K562 (cell line): ENCODE results near the gene KISS1R. TPM values are rescaled to one million over a fixed set of nuclear protein-coding genes. Genes with fewer than 3 reads are reported as not detected.
A peak's percentile ranks its signal among the peaks of the same experiment; 100 is the strongest.

Source experiments
- BCOR ChIP-seq: fragments of 450-650 bp; IDR thresholded peaks from 2 replicates; pipeline ENCODE4 v1.6.1; 2016
- BRF1 ChIP-seq: IDR thresholded peaks from 3 replicates; pipeline ENCODE4 v1.6.1; 2011; ENCODE audit warnings: borderline replicate concordance, mild to moderate bottlenecking; ENCODE audit not compliant: insufficient read length; ENCODE audit errors: extremely low read depth
- CCNT2 ChIP-seq: IDR thresholded peaks from 2 replicates; pipeline ENCODE4 v1.6.1; 2011; ENCODE audit warnings: borderline replicate concordance, low read depth, mild to moderate bottlenecking, moderate library complexity, mixed read lengths, low read length; ENCODE audit not compliant: insufficient read length; ENCODE audit errors: extremely low read depth
- PHF8 ChIP-seq: fragments of 200-600 bp; sonication (generic); IDR thresholded peaks from 2 replicates; pipeline ENCODE4 v1.6.1; 2012; ENCODE audit warnings: mixed run types, mild to moderate bottlenecking, inconsistent platforms, low read length, moderate library complexity, borderline replicate concordance
- PURB ChIP-seq: sonication (generic); formaldehyde crosslinking; IDR thresholded peaks from 2 replicates; pipeline ENCODE4 v1.9.0; 2021; ENCODE audit warnings: low read depth, mild to moderate bottlenecking, missing genetic modification reagents
- RBM15 ChIP-seq: fragments of 200-400 bp; formaldehyde crosslinking; IDR thresholded peaks from 2 replicates; pipeline ENCODE4 v1.6.1; 2018; ENCODE audit warnings: mild to moderate bottlenecking, low read length, moderate library complexity; ENCODE audit not compliant: insufficient read depth
- SRSF7 ChIP-seq: fragments of 200-400 bp; formaldehyde crosslinking; optimal IDR thresholded peaks from 2 replicates; pipeline ENCODE3; 2017; ENCODE audit warnings: mild to moderate bottlenecking, low read depth, low read length
- TBP ChIP-seq: optimal IDR thresholded peaks from 2 replicates; pipeline ENCODE3; 2011; ENCODE audit warnings: low read depth, low read length, improper control_type of control experiment
- TFE3 ChIP-seq: fragments of 450-650 bp; formaldehyde crosslinking; IDR thresholded peaks from 2 replicates; pipeline ENCODE4 v1.4.0; 2020; ENCODE audit warnings: mild to moderate bottlenecking, mixed read lengths
- ZNF134 ChIP-seq: fragments of 250-450 bp; sonication (Bioruptor Pico); conservative IDR thresholded peaks from 2 replicates; pipeline ENCODE4 v1.4.0; 2020
- ZNF384 ChIP-seq: IDR thresholded peaks from 2 replicates; pipeline ENCODE4 v1.6.1; 2012; ENCODE audit warnings: low read depth, low read length, improper control_type of control experiment
- ZNF408 ChIP-seq: fragments of 250-450 bp; sonication (Bioruptor Pico); IDR thresholded peaks from 2 replicates; pipeline ENCODE4 v1.4.0; 2020; ENCODE audit warnings: low read depth, mild to moderate bottlenecking, moderate library complexity
- polyA plus RNA-seq, 8 experiments: library from polyadenylated mRNA; depleted of rRNA in 4 of 8; stranded (reverse) in 5 of 8; unstranded in 3 of 8; fragments of >200 nt; fragmentation: Nextera tagmentation in 2 of 8; fragmentation: Illumina TruSeq in 1 of 8; extraction: Ambion mirVana in 2 of 8; extraction: Trizol in 1 of 8; gene quantifications; 2 replicates each; pipeline versions ENCODE4 v1.2.1 to v1.2.3, GENCODE V29; 2011 to 2014; ENCODE audit warnings: inconsistent platforms in 1 of 8, missing spikeins in 1 of 8
- total RNA-seq, 7 experiments: library from RNA; depleted of rRNA in 6 of 7; stranded (reverse); fragments of >200 nt in 6 of 7; fragmentation: Illumina TruSeq in 2 of 7; extraction: Trizol in 2 of 7; gene quantifications; 2 replicates each; pipeline versions ENCODE4 v1.2.1 to v1.2.3, GENCODE V29; 2011 to 2021; ENCODE audit warnings: low replicate concordance in 1 of 7
- TF ChIP-seq, protein P1 (sequence below): fragments of 450-650 bp; IDR thresholded peaks from 2 replicates; pipeline ENCODE4 v1.6.1; 2017; ENCODE audit warnings: antibody characterized with exemption
- TF ChIP-seq, protein P2 (sequence below), 2 experiments: fragments of 450-650 bp in 1 of 2; sonication (generic) in 1 of 2; formaldehyde crosslinking in 1 of 2; IDR thresholded peaks; 2 replicates each; pipeline versions ENCODE4 v1.7.1 to v1.9.0; 2016 to 2022; ENCODE audit warnings: inconsistent platforms in 1 of 2, mild to moderate bottlenecking in 1 of 2, missing genetic modification reagents in 1 of 2

The KISS1R gene
- total and polyA plus RNA-seq, 9 of the 15 experiments (the other 6 are each of a cell fraction or from before 2014, with no cell fraction given) = 0.37 to 39.4 (median 2.0) TPM

DNA sequence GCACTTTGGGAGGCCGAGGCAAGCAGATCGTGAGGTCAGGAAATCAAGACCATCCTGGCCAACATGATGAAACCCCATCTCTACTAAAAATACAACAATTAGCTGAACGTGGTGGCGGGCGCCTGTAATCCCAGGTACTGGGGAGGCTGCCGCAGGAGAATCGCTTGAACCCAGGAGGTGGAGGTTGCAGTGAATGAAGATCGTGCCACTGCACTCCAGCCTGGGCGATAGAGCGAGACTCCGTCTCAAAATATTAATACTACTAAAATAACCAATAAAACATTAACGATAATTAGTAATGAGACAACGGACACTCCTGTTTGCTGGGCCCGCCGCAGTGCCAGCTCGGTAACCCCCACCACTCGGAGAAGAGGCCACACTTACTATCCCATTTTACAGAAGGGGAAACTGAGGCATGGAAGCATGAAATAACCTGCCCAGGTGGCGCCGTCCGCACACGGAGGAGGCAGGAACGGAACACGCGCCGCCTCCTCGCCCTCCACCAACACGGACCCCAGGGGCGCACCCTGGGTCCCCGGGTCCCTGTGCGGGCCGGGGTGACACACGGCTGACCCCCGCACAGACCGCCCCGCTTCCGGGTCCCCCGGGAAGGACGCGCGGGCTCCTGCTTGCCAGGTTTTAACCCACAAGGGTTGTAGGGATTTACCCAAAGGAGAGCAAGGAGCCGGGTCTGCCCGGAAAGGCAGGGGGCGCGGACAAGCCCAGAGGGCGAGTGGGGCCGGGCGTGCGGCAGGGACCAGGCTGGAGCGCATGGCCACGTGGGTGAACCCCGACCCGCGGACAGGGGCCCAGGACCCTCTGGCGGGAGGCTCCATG lies 5.7 kb upstream of the KISS1R start (continued):
- TF ChIP-seq ZNF408 (CRISPR knock-in tag) (no peak), TBP (no peak), RBM15 (no peak), CCNT2 (no peak), SRSF7 (no peak), BCOR (peak; percentile 95), ZNF134 (CRISPR knock-in tag) (no peak), TFE3 (CRISPR knock-in tag) (no peak), ZNF384 (no peak), PURB (CRISPR knock-in tag) (no peak), PHF8 (no peak; the same call in 1 of the 2 replicates), BRF1 (no peak)
- TF ChIP-seq, protein P1, sequence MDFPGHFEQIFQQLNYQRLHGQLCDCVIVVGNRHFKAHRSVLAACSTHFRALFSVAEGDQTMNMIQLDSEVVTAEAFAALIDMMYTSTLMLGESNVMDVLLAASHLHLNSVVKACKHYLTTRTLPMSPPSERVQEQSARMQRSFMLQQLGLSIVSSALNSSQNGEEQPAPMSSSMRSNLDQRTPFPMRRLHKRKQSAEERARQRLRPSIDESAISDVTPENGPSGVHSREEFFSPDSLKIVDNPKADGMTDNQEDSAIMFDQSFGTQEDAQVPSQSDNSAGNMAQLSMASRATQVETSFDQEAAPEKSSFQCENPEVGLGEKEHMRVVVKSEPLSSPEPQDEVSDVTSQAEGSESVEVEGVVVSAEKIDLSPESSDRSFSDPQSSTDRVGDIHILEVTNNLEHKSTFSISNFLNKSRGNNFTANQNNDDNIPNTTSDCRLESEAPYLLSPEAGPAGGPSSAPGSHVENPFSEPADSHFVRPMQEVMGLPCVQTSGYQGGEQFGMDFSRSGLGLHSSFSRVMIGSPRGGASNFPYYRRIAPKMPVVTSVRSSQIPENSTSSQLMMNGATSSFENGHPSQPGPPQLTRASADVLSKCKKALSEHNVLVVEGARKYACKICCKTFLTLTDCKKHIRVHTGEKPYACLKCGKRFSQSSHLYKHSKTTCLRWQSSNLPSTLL = no peak
- TF ChIP-seq, protein P2, sequence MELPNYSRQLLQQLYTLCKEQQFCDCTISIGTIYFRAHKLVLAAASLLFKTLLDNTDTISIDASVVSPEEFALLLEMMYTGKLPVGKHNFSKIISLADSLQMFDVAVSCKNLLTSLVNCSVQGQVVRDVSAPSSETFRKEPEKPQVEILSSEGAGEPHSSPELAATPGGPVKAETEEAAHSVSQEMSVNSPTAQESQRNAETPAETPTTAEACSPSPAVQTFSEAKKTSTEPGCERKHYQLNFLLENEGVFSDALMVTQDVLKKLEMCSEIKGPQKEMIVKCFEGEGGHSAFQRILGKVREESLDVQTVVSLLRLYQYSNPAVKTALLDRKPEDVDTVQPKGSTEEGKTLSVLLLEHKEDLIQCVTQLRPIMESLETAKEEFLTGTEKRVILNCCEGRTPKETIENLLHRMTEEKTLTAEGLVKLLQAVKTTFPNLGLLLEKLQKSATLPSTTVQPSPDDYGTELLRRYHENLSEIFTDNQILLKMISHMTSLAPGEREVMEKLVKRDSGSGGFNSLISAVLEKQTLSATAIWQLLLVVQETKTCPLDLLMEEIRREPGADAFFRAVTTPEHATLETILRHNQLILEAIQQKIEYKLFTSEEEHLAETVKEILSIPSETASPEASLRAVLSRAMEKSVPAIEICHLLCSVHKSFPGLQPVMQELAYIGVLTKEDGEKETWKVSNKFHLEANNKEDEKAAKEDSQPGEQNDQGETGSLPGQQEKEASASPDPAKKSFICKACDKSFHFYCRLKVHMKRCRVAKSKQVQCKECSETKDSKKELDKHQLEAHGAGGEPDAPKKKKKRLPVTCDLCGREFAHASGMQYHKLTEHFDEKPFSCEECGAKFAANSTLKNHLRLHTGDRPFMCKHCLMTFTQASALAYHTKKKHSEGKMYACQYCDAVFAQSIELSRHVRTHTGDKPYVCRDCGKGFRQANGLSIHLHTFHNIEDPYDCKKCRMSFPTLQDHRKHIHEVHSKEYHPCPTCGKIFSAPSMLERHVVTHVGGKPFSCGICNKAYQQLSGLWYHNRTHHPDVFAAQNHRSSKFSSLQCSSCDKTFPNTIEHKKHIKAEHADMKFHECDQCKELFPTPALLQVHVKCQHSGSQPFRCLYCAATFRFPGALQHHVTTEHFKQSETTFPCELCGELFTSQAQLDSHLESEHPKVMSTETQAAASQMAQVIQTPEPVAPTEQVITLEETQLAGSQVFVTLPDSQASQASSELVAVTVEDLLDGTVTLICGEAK (IDR thresholded peaks at IDR 0.05) = no peak
- TF ChIP-seq, protein P2 (CRISPR knock-in tag; IDR thresholded peaks at IDR 0.05) = no peak
